Astrocyte (in vitro differentiated cells and primary cell): ENCODE data around the gene PERM1. TPM values are rescaled to one million over a fixed set of nuclear protein-coding genes. Genes with fewer than 3 reads are reported as not detected.

Experiments used
- DNase-seq: peaks from one replicate; pipeline ENCODE4 v3.0.0-alpha.2; 2010; ENCODE audit warnings: low read depth
- FAIRE-seq: peaks from 2 replicates; lab custom pipeline; 2011; peaks lifted over from hg19 to GRCh38; lab: Jason Lieb, UNC
- H2AFZ ChIP-seq: 2 replicates; pipeline ENCODE4 v1.6.0; 2012; ENCODE audit warnings: low read depth, low read length, inconsistent platforms
- H3K27ac ChIP-seq: 2 replicates; pipeline ENCODE4 v1.5.1; 2011; ENCODE audit warnings: low read depth, low read length, inconsistent platforms
- H3K27me3 ChIP-seq: 2 replicates; pipeline ENCODE4 v1.6.0; 2011; ENCODE audit warnings: low read length, inconsistent platforms; ENCODE audit not compliant: insufficient read depth
- H3K36me3 ChIP-seq: 2 replicates; pipeline ENCODE4 v1.5.1; 2011; ENCODE audit warnings: low read length, inconsistent platforms; ENCODE audit not compliant: insufficient read depth
- H3K4me1 ChIP-seq: 2 replicates; pipeline ENCODE4 v1.5.1; 2011; ENCODE audit warnings: low read length, inconsistent platforms; ENCODE audit not compliant: insufficient read depth
- H3K4me2 ChIP-seq: 2 replicates; pipeline ENCODE4 v1.6.0; 2012; ENCODE audit warnings: low read length, inconsistent platforms
- H3K4me3 ChIP-seq: 2 replicates; pipeline ENCODE4 v1.5.1; 2011; ENCODE audit warnings: low read depth, mild to moderate bottlenecking, low read length, inconsistent platforms; ENCODE audit not compliant: insufficient read depth
- H3K79me2 ChIP-seq: 2 replicates; pipeline ENCODE4 v1.6.0; 2012; ENCODE audit warnings: mild to moderate bottlenecking, low read length, inconsistent platforms; ENCODE audit not compliant: insufficient read depth
- H3K9ac ChIP-seq: 2 replicates; pipeline ENCODE4 v1.6.0; 2012; ENCODE audit warnings: mild to moderate bottlenecking, low read length, inconsistent platforms
- H3K9me3 ChIP-seq: 2 replicates; pipeline ENCODE4 v1.5.1; 2012; ENCODE audit warnings: low read depth, mild to moderate bottlenecking, low read length, inconsistent platforms; ENCODE audit not compliant: insufficient read depth
- H4K20me1 ChIP-seq: 2 replicates; pipeline ENCODE4 v1.6.0; 2012; ENCODE audit warnings: low read length, inconsistent platforms; ENCODE audit not compliant: insufficient read depth
- H3K27ac Mint-ChIP-seq: one replicate; pipeline ENCODE4 v1.8.0; 2021; ENCODE audit warnings: mild to moderate bottlenecking, mixed read lengths; ENCODE audit not compliant: unreplicated experiment
- H3K27me3 Mint-ChIP-seq: one replicate; pipeline ENCODE4 v1.8.0; 2021; ENCODE audit warnings: low read depth, mixed read lengths; ENCODE audit not compliant: unreplicated experiment
- H3K36me3 Mint-ChIP-seq: one replicate; pipeline ENCODE4 v1.8.0; 2021; ENCODE audit warnings: low read depth, mixed read lengths; ENCODE audit not compliant: unreplicated experiment
- H3K4me1 Mint-ChIP-seq: one replicate; pipeline ENCODE4 v1.8.0; 2021; ENCODE audit warnings: low read depth, mixed read lengths; ENCODE audit not compliant: unreplicated experiment
- H3K4me3 Mint-ChIP-seq: one replicate; pipeline ENCODE4 v1.8.0; 2021; ENCODE audit warnings: mild to moderate bottlenecking, moderate library complexity, mixed read lengths; ENCODE audit not compliant: unreplicated experiment
- H3K9me3 Mint-ChIP-seq: one replicate; pipeline ENCODE4 v1.8.0; 2021; ENCODE audit warnings: mild to moderate bottlenecking, mixed read lengths; ENCODE audit not compliant: unreplicated experiment
- CTCF ChIP-seq: IDR thresholded peaks from 2 replicates; pipeline ENCODE4 v1.5.1; 2011; ENCODE audit warnings: low read depth, mild to moderate bottlenecking, inconsistent platforms, low read length, moderate library complexity; ENCODE audit not compliant: insufficient read depth
- EZH2 ChIP-seq: IDR thresholded peaks from 2 replicates; pipeline ENCODE4 v1.6.1; 2012; ENCODE audit warnings: mild to moderate bottlenecking, low read length, inconsistent platforms; ENCODE audit not compliant: insufficient read depth
- total RNA-seq: library from RNA; stranded (reverse); gene quantifications from 2 replicates; pipeline ENCODE4 v1.2.1, GENCODE V29; 2021

Gene PERM1
- total RNA-seq, 1 donor from 2014 or later = 0.20 TPM

- peaks cover 26% of the 10 kb centered on the region for H3K36me3 ChIP-seq
- peaks cover 2% of the 10 kb centered on the region for H3K4me1 Mint-ChIP-seq
- H3K4me1 ChIP-seq = no peaks in the 10 kb centered on the region
- no peaks in the 10 kb centered on the region for H3K9me3 Mint-ChIP-seq
- no peak overlapping the region for H3K4me3 Mint-ChIP-seq
- no peaks in the 10 kb centered on the region for H3K27me3 ChIP-seq
- no peaks in the 10 kb centered on the region for H3K9me3 ChIP-seq
- FAIRE-seq (no peak), DNase-seq (no peak)
- TF ChIP-seq EZH2 (no peak), CTCF (no peak)
- H3K79me2 ChIP-seq = peaks cover 21% of the 10 kb centered on the region
- H3K27ac Mint-ChIP-seq = no peak overlapping the region
- no peak overlapping the region for H3K27ac ChIP-seq
- H3K27me3 Mint-ChIP-seq = peaks cover 2% of the 10 kb centered on the region
- peaks cover 18% of the 10 kb centered on the region for H3K36me3 Mint-ChIP-seq
- H3K9ac ChIP-seq = no peak overlapping the region
- H3K4me2 ChIP-seq = no peak overlapping the region
- no peak overlapping the region for H3K4me3 ChIP-seq
- no peak overlapping the region for H2AFZ ChIP-seq
- peaks cover 54% of the 10 kb centered on the region for H4K20me1 ChIP-seq
Observed at GRCh38 chr1:952603-953002, 29.3 kb downstream of the PERM1 start.

GRCh38 chr1:952201-952600, 29.7 kb downstream of the PERM1 start:
- peaks cover 19% of the 10 kb centered on the region for H3K36me3 Mint-ChIP-seq

More at GRCh38 chr1:952201-952600, 29.7 kb downstream of the PERM1 start:
- H3K4me3 ChIP-seq = no peak overlapping the region
- Mint-ChIP-seq H3K9me3 (no peaks in the 10 kb centered on the region), H3K4me1 (no peaks in the 10 kb centered on the region), H3K4me3 (no peak overlapping the region), H3K27ac (no peak overlapping the region), H3K27me3 (peaks cover 2% of the 10 kb centered on the region)
- TF ChIP-seq EZH2 (no peak), CTCF (no peak)
- DNase-seq = no peak
- no peaks in the 10 kb centered on the region for H3K4me1 ChIP-seq
- no peaks in the 10 kb centered on the region for H3K27me3 ChIP-seq
- H2AFZ ChIP-seq = no peak overlapping the region
- H3K27ac ChIP-seq = no peak overlapping the region
- peaks cover 17% of the 10 kb centered on the region for H3K79me2 ChIP-seq
- no peak overlapping the region for H3K4me2 ChIP-seq
- H3K36me3 ChIP-seq = peaks cover 26% of the 10 kb centered on the region
- no peaks in the 10 kb centered on the region for H3K9me3 ChIP-seq
- H4K20me1 ChIP-seq = peaks cover 50% of the 10 kb centered on the region
- no peak for FAIRE-seq
- H3K9ac ChIP-seq = no peak overlapping the region
